Kidney (tissue), 14 donors: ENCODE results near the gene SAMD4A. TPM values are rescaled to one million over a fixed set of nuclear protein-coding genes. Genes with fewer than 3 reads are reported as not detected.

Source experiments
- DNase-seq, 5 donors: peaks; one replicate each; pipeline ENCODE4 v3.0.0-alpha.2; 2013 to 2020
- FAIRE-seq: peaks from 2 replicates; lab custom pipeline; 2012; peaks lifted over from hg19 to GRCh38; lab: Jason Lieb, UNC
- H3K27ac ChIP-seq, 2 donors: one replicate each; pipeline ENCODE4 v1.7.0; 2013; ENCODE audit warnings: low read depth in 2 of 2, low read length in 2 of 2, inconsistent platforms in 1 of 2
- H3K27me3 ChIP-seq: one replicate; pipeline ENCODE4 v1.7.1; 2013; ENCODE audit warnings: low read length, inconsistent platforms; ENCODE audit not compliant: control insufficient read depth, insufficient read depth
- H3K36me3 ChIP-seq, 3 donors: one replicate each; pipeline versions ENCODE4 v1.7.0 to v1.7.1; 2013; ENCODE audit warnings: low read length in 3 of 3, control low read depth in 1 of 3, inconsistent platforms in 1 of 3; ENCODE audit not compliant: insufficient read depth in 3 of 3, control insufficient read depth in 2 of 3
- H3K4me1 ChIP-seq, 3 donors: one replicate each; pipeline versions ENCODE4 v1.7.0 to v1.7.1; 2013; ENCODE audit warnings: low read length in 3 of 3, inconsistent platforms in 1 of 3, low read depth in 1 of 3; ENCODE audit not compliant: control insufficient read depth in 2 of 3, insufficient read depth in 2 of 3
- H3K4me3 ChIP-seq, 3 donors: one replicate each; pipeline versions ENCODE4 v1.7.0 to v1.8.1; 2013; ENCODE audit warnings: low read length in 3 of 3, control low read depth in 1 of 3, inconsistent platforms in 1 of 3
- H3K9ac ChIP-seq, 3 donors: one replicate each; pipeline versions ENCODE4 v1.7.0 to v1.7.1; 2013; ENCODE audit warnings: low read length in 3 of 3, control low read depth in 1 of 3, inconsistent platforms in 1 of 3
- H3K9me3 ChIP-seq, 3 donors: one replicate each; pipeline versions ENCODE4 v1.7.0 to v1.7.1; 2013; ENCODE audit warnings: low read length in 3 of 3, control low read depth in 1 of 3, inconsistent platforms in 1 of 3; ENCODE audit not compliant: control insufficient read depth in 2 of 3, insufficient read depth in 1 of 3
- CTCF ChIP-seq: IDR thresholded peaks from 3 replicates; pipeline ENCODE4 v1.5.1; 2012; ENCODE audit warnings: mild to moderate bottlenecking, moderate library complexity, borderline replicate concordance; ENCODE audit not compliant: insufficient read depth; ENCODE audit errors: extremely low read depth
- intact Hi-C: fragments of 100-400 bp; cut with DNase I; formaldehyde crosslinking; loops from one replicate; pipeline ENCODE4 v1.11.1; 2022
- polyA plus RNA-seq: library from polyadenylated mRNA; stranded (reverse); fragments of 350-450 nt; fragmentation: Illumina TruSeq; extraction: RNeasy Lipid Tissue Mini Kit (QIAGEN cat#74804); gene quantifications from one replicate; pipeline ENCODE4 v1.2.3, GENCODE V29; 2014; ENCODE audit warnings: low read depth, low replicate concordance; ENCODE audit not compliant: insufficient read depth
- total RNA-seq: library from RNA; stranded (reverse); fragmentation: NEBNext Ultra II Directional; extraction: Animal tissue kit (Norgen Biotek cat#: 25700); gene quantifications from one replicate; pipeline ENCODE4 v1.2.1, GENCODE V29; 2021
- donor health status: control.
- donor health status: control.
- donor health status: control.
- donor health status: control.
- donor health status: control.
- donor health status: DM: yes; HTN: yes; CAD: no.
- donor health status: Normal renal cell carcinoma (clear cell type).

The SAMD4A gene
- total and polyA plus RNA-seq, 2 donors from 2014 or later, result 7.4 to 46.5 TPM

DNA sequence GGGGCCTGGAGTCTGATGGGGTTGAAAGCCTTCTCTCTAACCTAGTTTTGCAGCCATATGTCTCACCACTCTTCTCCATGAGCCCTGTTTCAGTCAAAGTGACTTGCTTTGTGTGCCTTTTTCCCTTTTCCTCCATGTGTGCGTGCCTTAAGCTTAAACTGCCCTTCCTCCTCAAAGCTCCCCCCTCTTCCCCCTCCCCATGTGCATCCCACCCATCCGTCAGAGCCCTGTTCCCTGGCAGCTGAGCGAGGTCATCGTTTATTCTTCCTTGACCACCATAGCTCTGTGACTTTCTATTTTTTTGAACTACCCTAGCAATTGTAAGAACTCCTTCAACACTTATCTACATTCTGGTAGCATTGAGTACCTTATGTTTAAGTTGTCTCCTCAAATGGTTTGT is 24.9 kb downstream of the SAMD4A start:
- Histone ChIP-seq H3K9me3 (no peaks in the 10 kb centered on the region), H3K36me3 (no peaks in the 10 kb centered on the region), H3K4me3 (no peak overlapping the region), H3K27ac (no peak overlapping the region), H3K9ac (no peak overlapping the region), H3K27me3 (no peaks in the 10 kb centered on the region), H3K4me1 (no peaks in the 10 kb centered on the region)
- no peak for FAIRE-seq
- intact Hi-C loops, result no loop called here
- no peak for TF ChIP-seq CTCF
- no peak for DNase-seq

DNA sequence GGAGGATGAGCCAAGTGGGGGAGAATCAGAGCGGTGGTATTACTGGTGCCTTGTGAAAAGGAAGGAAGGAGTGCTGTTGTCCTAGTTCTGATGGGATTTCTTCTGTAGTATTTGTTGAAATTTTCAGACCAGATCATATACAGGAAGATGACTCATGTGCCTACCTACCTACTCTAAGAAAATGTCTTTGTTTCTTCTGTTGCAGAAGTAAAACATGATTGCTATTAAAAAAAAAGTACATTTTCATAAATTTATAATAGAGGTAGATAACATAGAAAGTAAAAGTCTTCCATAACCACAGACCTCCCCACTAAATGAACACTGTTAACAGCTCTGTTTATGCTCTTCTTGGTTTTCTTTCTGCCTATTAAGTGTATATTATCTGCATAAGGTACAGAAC is 26.9 kb downstream of the SAMD4A start:
- Histone ChIP-seq H3K27ac (no peak overlapping the region), H3K9me3 (no peaks in the 10 kb centered on the region), H3K4me3 (no peak overlapping the region), H3K4me1 (no peaks in the 10 kb centered on the region), H3K9ac (no peak overlapping the region), H3K36me3 (no peaks in the 10 kb centered on the region), H3K27me3 (no peaks in the 10 kb centered on the region)
- TF ChIP-seq CTCF, result no peak
- intact Hi-C loops, result no loop called here
- FAIRE-seq (no peak), DNase-seq (no peak)

GRCh38 chr14:54594537-54594936 is 27.6 kb downstream of the SAMD4A start:
- Histone ChIP-seq H3K4me1 (no peaks in the 10 kb centered on the region), H3K27me3 (no peaks in the 10 kb centered on the region), H3K9ac (no peak overlapping the region), H3K4me3 (no peak overlapping the region), H3K9me3 (no peaks in the 10 kb centered on the region), H3K36me3 (no peaks in the 10 kb centered on the region), H3K27ac (no peak overlapping the region)
- DNase-seq (no peak), FAIRE-seq (no peak)
- intact Hi-C loops, result no loop called here
- no peak for TF ChIP-seq CTCF

- no peak for TF ChIP-seq CTCF
- FAIRE-seq, result no peak
- Histone ChIP-seq H3K27me3 (no peaks in the 10 kb centered on the region), H3K4me3 (no peak overlapping the region), H3K4me1 (peaks cover 0 to 3% (median 0%) of the 10 kb centered on the region in 3 donors), H3K27ac (no peak overlapping the region), H3K9me3 (no peaks in the 10 kb centered on the region), H3K9ac (no peak overlapping the region), H3K36me3 (no peaks in the 10 kb centered on the region)
- no peak for DNase-seq
- intact Hi-C loops, result no loop called here
These were observed 31.0 kb downstream of the SAMD4A start for GRCh38 chr14:54597795-54598443.
